Activated CD8-positive, alpha-beta T cell treated with anti-CD3 and anti-CD28 coated beads, Interleukin-2, amount 10 ng/mL, durations not matched to agents 7 days and 5 days (primary cell): ENCODE measurements around the gene BRD4. TPM values are rescaled to one million over a fixed set of nuclear protein-coding genes. Genes with fewer than 3 reads are reported as not detected.

ENCODE experiments used
- ATAC-seq: fragments of 150-1000 bp; cut with Tn5 transposase; one replicate; pipeline ENCODE4 v1.10.0; 2021; ENCODE audit warnings: moderate library complexity
- CTCF ChIA-PET: fragments of 350-600 bp; sonication (Branson Sonifier 250); formaldehyde crosslinking; loops from one replicate; lab custom pipeline; 2021; ENCODE audit warnings: antibody characterized with exemption; lab: Charles Lee
- POLR2A ChIA-PET: fragments of 350-600 bp; sonication (Branson Sonifier 250); formaldehyde crosslinking; loops from one replicate; lab custom pipeline; 2021; ENCODE audit warnings: antibody characterized with exemption; lab: Charles Lee
- DNase-seq: peaks from one replicate; pipeline ENCODE4 v3.0.0-alpha.2; 2020
- H3K27ac Mint-ChIP-seq: one replicate; pipeline ENCODE4 v1.8.0; 2021; ENCODE audit warnings: mild to moderate bottlenecking, mixed read lengths
- H3K27me3 Mint-ChIP-seq: one replicate; pipeline ENCODE4 v1.8.0; 2021; ENCODE audit warnings: low read depth, mixed read lengths
- H3K36me3 Mint-ChIP-seq: one replicate; pipeline ENCODE4 v1.8.0; 2021; ENCODE audit warnings: low read depth, mixed read lengths
- H3K4me1 Mint-ChIP-seq: one replicate; pipeline ENCODE4 v1.8.0; 2021; ENCODE audit warnings: low read depth, mixed read lengths
- H3K4me3 Mint-ChIP-seq: one replicate; pipeline ENCODE4 v1.8.0; 2021; ENCODE audit warnings: mild to moderate bottlenecking, mixed read lengths
- H3K9me3 Mint-ChIP-seq: one replicate; pipeline ENCODE4 v1.8.0; 2022; ENCODE audit warnings: mixed read lengths; ENCODE audit not compliant: insufficient read depth
- total RNA-seq, 2 experiments: library from RNA; stranded (reverse); gene quantifications; one replicate each; pipeline ENCODE4 v1.2.3, GENCODE V29; 2021

Gene BRD4
- total RNA-seq, 2 experiments from 2014 or later, result 102 to 108 TPM

DNA sequence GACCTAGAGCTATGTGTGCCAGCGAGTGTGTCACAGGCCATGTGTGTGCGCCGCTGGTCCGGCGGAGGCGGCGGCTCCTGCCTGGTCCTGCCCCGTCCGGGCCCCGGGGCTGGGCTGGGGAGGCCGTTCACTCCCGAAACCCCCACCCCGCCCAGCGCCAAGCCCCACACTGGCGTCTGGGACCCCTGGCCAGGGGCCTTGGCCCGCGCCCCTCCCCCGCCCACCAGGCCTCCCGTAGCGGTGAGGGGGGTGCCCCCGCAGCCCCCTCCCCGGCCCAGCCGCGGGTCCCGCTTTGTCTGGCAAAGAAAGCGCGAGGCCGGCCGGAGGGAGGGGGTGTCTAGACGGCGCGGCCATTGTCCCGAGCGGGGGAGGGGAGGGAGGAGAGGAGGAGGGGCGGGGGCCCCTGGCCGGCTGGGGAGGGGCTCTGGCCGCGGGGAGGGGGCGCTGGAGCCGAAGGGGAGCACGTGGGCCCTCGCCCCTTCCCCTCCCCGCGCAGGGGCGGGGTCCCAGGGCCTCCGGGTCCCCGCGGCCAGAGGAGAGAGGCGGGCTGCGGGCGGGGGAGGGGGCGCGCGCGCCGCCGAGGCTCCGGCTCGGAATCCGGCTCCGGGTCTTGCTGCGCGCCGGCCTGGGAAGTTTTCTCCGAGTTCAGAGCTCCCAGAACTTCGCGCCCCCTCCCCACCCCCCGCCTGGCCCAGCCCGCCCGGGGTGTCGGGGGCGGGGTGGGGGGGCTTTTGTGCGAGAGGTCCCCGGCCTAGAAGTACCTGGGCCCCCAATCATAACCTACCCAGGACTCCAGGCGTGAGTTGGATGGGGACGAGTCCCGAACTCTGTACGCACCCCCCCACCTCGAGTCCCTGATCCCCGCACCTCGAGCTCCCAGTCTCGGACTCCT is 132.4 kb downstream of the BRD4 start:
- ATAC-seq (no peak), DNase-seq (no peak)
- POLR2A ChIA-PET, result no interaction called here
- H3K4me1 Mint-ChIP-seq, result peaks cover 10% of the 10 kb centered on the region
- peaks cover 49% of the 10 kb centered on the region for H3K27me3 Mint-ChIP-seq
- no peaks in the 10 kb centered on the region for H3K9me3 Mint-ChIP-seq
- H3K27ac Mint-ChIP-seq, result no peak overlapping the region
- H3K36me3 Mint-ChIP-seq, result no peaks in the 10 kb centered on the region
- no peak overlapping the region for H3K4me3 Mint-ChIP-seq
- CTCF ChIA-PET, result no interaction called here

DNA sequence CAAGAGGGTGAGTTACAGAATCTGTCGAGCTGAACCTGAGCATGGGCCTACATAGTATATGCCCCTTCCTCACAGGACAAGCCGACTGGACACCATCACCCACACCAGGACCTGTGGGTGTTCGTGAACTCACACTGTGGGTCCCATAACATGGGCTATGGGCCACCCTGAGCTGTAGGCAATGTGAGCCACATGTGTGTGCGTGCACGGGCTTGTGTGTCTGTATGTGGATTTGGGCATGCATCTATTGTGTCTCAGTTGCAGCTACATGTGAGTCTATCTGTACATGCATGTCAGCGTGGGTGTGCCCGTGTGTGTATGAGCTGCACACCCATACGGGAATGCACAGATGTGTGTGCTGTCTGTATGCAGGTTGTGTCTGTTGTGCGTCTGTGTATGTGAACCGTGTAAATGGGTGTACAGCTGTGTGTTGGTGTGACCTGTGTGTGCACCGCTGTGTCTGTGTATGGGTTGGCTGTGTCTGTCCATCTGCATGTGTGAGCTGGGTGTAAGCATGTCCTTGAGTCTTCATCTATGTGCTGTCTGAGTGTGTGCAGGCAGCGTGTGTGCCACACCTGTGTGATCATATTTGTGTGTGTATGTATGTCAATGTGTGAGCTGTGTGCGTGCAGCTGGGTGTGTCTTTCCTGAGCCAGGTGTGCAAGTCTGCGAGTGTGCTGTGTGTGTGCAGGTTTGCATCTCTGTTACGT is 133.2 kb downstream of the BRD4 start:
- DNase-seq, result no peak
- Mint-ChIP-seq H3K4me3 (no peak overlapping the region), H3K36me3 (no peaks in the 10 kb centered on the region), H3K27ac (no peak overlapping the region), H3K27me3 (peaks cover 55% of the 10 kb centered on the region), H3K4me1 (peaks cover 10% of the 10 kb centered on the region), H3K9me3 (no peaks in the 10 kb centered on the region)
- CTCF ChIA-PET, result interaction anchor here (1.2 kb wide), 1 partner anchor 21 kb away, joined by 3 read pairs; no protein-coding TSS in a partner anchor
- POLR2A ChIA-PET, result no interaction called here
- ATAC-seq, result no peak

DNA sequence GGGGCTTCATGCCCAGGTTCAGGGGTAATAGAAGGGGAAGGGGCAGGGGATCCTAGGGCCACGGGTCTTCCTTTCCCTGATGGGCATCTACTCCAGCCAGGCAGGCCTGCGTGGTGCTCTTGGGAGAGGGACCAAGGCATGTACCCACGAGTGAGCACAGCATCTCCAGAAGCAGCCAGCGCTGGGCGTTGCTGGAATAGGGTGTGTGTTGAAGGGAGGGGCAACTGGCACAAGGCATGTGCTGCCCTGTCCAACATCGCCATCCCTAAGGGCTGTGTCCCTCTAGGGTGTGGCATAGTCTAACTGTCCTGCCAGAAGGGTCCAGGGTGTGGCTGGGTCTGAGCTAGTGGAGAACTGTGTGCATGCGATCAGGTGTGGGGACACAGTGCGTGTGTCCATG is 134.4 kb downstream of the BRD4 start:
- Mint-ChIP-seq H3K4me3 (no peak overlapping the region), H3K27ac (no peak overlapping the region), H3K9me3 (no peaks in the 10 kb centered on the region), H3K27me3 (peaks cover 55% of the 10 kb centered on the region), H3K36me3 (no peaks in the 10 kb centered on the region), H3K4me1 (peaks cover 10% of the 10 kb centered on the region)
- POLR2A ChIA-PET, result no interaction called here
- CTCF ChIA-PET, result interaction anchor here (1.2 kb wide), 1 partner anchor 20 kb away, joined by 3 read pairs; no protein-coding TSS in a partner anchor
- DNase-seq (no peak), ATAC-seq (no peak)

DNA sequence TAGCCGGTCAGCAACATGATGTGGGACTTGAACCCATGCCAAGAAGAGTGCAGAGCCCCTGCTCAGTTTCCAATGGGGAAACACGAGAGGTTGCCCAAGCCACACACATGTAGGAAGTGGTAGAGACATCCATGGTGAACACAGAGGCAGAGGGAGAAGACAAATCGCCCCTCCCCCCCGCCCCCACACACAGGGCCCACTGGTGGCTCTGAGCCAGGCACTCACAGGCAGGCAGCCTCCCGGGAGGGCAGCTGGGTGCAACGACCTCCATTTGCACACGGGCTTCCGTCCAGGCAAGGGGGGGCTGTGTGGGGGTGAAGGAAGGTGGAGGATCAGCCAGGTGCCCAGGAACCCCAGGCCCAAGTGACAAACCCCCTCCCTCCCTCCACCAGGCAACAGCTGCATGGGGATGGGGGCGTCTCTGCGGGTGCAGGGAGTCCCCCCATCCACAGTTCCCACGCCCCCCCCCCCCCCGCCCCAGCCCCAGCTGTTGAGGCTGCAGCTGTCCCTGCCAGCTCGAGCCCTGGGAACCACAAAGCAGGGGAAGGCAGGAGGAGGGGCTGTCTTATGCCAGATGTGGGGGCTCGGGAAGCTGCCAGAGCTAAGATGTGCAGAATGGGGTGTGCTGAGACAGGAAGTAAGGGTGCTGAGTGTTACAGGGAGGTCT is 134.9 kb downstream of the BRD4 start:
- no peak for DNase-seq
- Mint-ChIP-seq H3K4me3 (no peak overlapping the region), H3K27me3 (peaks cover 52% of the 10 kb centered on the region), H3K9me3 (no peaks in the 10 kb centered on the region), H3K4me1 (peaks cover 10% of the 10 kb centered on the region), H3K36me3 (no peaks in the 10 kb centered on the region), H3K27ac (no peak overlapping the region)
- ATAC-seq, result no peak
- POLR2A ChIA-PET, result no interaction called here
- CTCF ChIA-PET, result no interaction called here

DNA sequence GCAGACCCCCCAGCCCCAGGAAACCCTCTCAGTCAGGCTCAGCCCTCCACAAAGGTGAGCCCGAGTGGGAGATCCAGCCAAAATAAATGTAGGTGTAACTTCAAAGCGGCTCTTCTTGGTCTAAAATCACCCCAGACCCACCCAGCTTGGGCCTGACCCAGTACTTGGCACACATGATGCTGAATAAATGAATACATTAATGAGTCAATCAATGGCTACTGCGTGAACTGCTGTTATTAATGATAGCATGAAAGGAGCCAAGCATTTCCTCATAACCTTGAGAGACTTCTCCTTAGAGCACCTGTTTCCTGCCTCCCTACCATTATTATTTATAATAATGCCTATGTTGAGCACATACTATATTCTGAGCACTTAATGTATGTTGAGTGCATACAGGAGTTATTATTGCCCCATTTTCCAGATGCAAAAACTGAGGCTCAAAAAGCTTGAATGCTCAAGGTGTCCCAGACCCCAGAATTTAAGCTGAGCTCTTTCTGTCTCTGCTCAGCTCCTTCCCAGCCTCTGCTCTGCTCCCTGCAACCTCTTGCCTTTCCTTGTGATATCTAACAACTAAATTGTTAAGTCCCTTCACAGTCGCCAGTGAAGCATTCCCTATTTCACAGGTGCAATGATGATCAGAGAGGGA is 135.9 kb downstream of the BRD4 start:
- H3K4me1 Mint-ChIP-seq, result peaks cover 10% of the 10 kb centered on the region
- ATAC-seq (no peak), DNase-seq (no peak)
- no peaks in the 10 kb centered on the region for H3K9me3 Mint-ChIP-seq
- ChIA-PET POLR2A (no interaction called here), CTCF (no interaction called here)
- peaks cover 46% of the 10 kb centered on the region for H3K27me3 Mint-ChIP-seq
- no peaks in the 10 kb centered on the region for H3K36me3 Mint-ChIP-seq
- no peak overlapping the region for H3K4me3 Mint-ChIP-seq
- H3K27ac Mint-ChIP-seq, result no peak overlapping the region

DNA sequence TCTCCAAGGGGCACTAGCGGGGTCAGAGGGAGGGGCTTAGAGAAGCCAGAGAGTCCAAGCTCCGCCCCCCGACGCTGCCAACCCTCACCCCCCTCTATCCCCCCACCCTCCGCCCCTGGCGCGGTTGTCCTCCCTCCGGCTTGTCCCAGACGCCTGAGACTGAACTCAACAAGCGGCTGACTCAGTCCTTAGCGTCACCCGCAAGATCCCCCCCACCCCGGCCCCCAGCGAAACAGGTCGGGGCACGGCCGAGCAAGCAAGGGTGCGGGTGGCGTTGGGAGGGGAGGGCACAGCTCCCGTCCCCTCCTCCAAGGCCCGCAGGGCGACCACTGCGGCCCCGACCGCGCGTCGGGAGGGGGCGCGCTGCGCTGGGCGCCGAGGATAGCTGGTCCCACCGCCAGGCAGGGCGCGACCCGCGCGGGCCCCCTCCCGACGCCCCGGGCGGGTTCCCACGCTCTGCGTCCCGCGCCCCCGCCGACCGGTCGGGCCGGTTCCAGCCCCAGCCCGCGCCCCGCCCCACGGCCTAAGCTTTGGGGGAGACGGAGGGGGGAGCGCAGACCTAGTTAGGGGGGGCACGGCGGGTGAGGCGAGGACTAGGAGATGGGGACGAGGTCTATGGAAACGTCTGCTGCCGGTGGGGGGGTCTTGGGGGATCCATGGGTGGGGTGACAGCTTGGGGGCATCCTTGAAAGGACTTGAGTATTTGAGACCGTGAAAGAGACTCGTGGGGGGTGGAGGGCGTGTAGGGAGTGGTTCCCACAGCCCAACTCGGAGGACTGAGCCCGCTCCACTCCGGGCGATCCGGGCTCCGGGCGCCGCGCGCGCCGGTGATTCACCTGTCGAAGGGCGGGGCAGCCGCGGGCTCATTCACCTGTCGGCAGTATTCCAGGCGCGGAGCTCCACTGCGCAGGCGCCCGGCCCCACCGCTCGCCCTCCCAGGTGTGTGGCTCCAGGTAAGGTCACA is 136.7 kb downstream of the BRD4 start:
- peaks cover 8% of the 10 kb centered on the region for H3K4me1 Mint-ChIP-seq
- ATAC-seq (peak; percentile 14), DNase-seq (no peak)
- ChIA-PET POLR2A (no interaction called here), CTCF (no interaction called here)
- no peaks in the 10 kb centered on the region for H3K36me3 Mint-ChIP-seq
- no peak overlapping the region for H3K27ac Mint-ChIP-seq
- H3K4me3 Mint-ChIP-seq, result no peak overlapping the region
- H3K27me3 Mint-ChIP-seq, result peaks cover 41% of the 10 kb centered on the region
- H3K9me3 Mint-ChIP-seq, result no peaks in the 10 kb centered on the region

DNA sequence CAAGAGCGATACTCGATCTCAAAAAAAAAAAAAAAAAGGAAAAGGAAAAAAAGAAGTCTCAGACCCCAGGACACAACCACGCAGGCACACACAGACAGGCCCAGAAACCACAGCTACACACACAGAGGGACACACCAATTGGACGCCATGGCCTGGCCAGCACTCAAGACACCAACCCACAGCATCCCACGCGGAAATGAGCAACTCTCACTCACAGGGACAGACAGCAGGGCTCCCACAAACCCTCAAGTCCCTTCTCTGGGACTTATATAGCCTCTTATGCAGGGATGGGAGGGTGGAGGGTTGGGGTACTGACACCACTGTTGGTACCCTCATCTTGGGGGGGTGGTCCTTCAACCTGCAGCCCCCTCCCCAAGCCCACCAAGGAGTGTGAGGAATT is 137.4 kb downstream of the BRD4 start:
- ChIA-PET CTCF (no interaction called here), POLR2A (no interaction called here)
- no peak overlapping the region for H3K27ac Mint-ChIP-seq
- H3K36me3 Mint-ChIP-seq, result no peaks in the 10 kb centered on the region
- ATAC-seq (no peak), DNase-seq (no peak)
- H3K27me3 Mint-ChIP-seq, result peaks cover 38% of the 10 kb centered on the region
- peaks cover 8% of the 10 kb centered on the region for H3K4me1 Mint-ChIP-seq
- no peak overlapping the region for H3K4me3 Mint-ChIP-seq
- H3K9me3 Mint-ChIP-seq, result no peaks in the 10 kb centered on the region

DNA sequence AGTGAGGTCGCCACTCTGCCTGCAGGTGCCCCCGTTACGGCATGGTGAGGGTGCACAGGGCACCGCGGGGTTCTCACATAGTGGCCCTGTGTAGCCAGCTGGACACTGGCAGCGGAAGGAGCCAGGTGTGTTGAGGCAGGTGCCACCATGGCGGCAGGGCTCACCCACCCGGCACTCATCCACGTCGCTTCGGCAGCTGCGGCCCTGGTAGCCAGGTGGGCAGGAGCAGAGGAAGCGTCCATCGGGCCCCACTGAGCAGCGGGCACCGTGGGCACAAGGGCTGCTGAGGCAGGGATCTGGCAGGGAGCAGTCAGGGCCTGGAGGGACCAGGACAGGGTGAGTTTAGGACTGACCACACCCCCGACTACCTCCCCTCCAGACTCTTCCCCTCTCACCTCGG is 140.4 kb downstream of the BRD4 start:
- ATAC-seq, result no peak
- Mint-ChIP-seq H3K9me3 (no peaks in the 10 kb centered on the region), H3K27ac (no peak overlapping the region), H3K4me1 (peaks cover 2% of the 10 kb centered on the region), H3K27me3 (peaks cover 22% of the 10 kb centered on the region), H3K4me3 (no peak overlapping the region), H3K36me3 (no peaks in the 10 kb centered on the region)
- POLR2A ChIA-PET, result no interaction called here
- CTCF ChIA-PET, result no interaction called here
- DNase-seq, result no peak

DNA sequence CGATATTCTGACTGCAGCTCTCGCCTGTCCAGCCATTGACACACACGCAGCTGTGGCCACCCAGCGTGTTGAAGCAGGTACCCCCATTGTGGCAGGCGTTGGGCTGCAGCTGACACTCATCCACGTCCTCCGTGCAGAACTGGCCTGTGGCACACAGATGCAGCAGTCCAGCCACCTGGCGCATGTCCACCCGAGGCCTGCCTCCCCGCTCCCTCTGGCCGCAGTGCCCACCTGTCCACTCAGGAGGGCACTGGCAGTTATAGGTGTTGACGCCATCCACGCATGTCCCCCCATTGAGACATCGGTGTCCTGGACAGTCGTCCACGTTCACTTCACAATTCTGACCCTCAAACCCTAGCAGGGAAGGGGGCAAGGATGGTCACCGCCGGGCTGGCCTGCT is 140.8 kb downstream of the BRD4 start:
- Mint-ChIP-seq H3K27me3 (peaks cover 17% of the 10 kb centered on the region), H3K9me3 (no peaks in the 10 kb centered on the region), H3K36me3 (no peaks in the 10 kb centered on the region), H3K27ac (no peak overlapping the region), H3K4me3 (no peak overlapping the region), H3K4me1 (no peaks in the 10 kb centered on the region)
- POLR2A ChIA-PET, result no interaction called here
- CTCF ChIA-PET, result no interaction called here
- ATAC-seq (no peak), DNase-seq (no peak)

DNA sequence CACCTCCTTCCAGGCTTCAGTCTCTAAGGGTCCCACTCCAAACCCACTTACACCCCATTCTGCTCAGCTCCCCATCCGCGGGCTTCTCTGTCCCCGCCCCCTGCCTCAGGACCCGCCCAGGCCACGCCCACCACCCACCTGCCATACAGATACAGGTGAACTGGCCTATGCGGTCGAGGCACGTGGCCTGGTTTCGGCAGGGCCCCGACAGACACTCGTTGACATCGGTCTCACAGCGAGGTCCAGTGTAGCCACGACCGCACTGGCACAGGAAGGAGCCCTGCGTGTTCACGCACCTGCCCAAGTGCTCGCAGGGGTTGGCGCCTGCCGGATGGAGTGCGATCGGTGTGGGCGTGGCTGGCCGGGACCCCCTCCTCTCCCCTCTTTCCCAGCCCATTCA is 143.5 kb downstream of the BRD4 start:
- H3K27me3 Mint-ChIP-seq, result no peaks in the 10 kb centered on the region
- H3K4me1 Mint-ChIP-seq, result no peaks in the 10 kb centered on the region
- H3K36me3 Mint-ChIP-seq, result no peaks in the 10 kb centered on the region
- no peaks in the 10 kb centered on the region for H3K9me3 Mint-ChIP-seq
- no peak for ATAC-seq
- POLR2A ChIA-PET, result no interaction called here
- H3K27ac Mint-ChIP-seq, result no peak overlapping the region
- no peak for DNase-seq
- no peak overlapping the region for H3K4me3 Mint-ChIP-seq
- CTCF ChIA-PET, result no interaction called here
